ENCODE data around the gene STK26.

DNA sequence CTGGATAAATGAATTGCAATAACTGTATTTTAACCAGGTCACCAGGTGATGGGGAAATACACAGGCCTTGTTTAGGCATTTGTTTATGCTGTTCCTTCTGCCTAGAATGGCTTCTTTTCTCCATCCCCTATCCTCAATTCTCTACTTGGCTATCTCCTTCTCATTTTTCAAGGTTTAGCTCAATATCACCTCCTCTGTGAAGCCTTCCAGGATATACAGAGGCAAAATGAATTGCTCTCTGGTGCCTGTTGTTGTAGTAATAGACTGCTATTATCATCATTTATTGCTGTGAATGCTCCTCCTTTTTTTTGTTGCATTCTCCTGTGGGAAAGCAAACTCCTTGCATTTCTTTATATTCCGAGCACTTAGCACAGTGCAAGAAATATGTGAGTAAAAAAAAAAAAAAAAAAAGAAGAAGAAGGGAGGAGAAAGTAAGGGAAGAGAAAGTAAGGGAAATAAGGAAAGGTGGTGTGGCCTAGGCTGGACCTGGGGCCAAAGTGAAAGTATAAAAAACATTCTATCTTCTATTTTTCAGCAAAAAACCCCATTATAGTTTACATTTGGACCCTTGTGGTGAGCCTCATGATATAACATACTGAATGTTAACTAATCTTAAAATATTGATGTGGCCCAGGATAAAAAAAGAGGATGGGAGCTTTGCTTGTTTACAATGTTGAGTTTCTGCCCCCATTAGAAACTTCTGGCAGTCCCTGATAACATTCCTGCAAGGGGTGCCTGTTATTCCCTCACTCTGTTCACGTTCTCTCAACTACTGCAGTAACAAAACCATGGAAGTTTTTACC, 6.3 kb upstream of the STK26 start:
- TF ChIP-seq, protein P1, sequence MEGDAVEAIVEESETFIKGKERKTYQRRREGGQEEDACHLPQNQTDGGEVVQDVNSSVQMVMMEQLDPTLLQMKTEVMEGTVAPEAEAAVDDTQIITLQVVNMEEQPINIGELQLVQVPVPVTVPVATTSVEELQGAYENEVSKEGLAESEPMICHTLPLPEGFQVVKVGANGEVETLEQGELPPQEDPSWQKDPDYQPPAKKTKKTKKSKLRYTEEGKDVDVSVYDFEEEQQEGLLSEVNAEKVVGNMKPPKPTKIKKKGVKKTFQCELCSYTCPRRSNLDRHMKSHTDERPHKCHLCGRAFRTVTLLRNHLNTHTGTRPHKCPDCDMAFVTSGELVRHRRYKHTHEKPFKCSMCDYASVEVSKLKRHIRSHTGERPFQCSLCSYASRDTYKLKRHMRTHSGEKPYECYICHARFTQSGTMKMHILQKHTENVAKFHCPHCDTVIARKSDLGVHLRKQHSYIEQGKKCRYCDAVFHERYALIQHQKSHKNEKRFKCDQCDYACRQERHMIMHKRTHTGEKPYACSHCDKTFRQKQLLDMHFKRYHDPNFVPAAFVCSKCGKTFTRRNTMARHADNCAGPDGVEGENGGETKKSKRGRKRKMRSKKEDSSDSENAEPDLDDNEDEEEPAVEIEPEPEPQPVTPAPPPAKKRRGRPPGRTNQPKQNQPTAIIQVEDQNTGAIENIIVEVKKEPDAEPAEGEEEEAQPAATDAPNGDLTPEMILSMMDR (IDR thresholded peaks at IDR 0.05) = no peak
- TF ChIP-seq POLR2AphosphoS5 (IDR thresholded peaks at IDR 0.05) (no peak), POLR2A (IDR thresholded peaks at IDR 0.05) (no peak)

All from gastroesophageal sphincter (tissue), 3 donors.